Measurements from ENCODE around the gene STK38L. TPM values are rescaled to one million over a fixed set of nuclear protein-coding genes. Genes with fewer than 3 reads are reported as not detected.

STK38L gene
- total and polyA plus RNA-seq, 3 donors from 2014 or later: 19.3 to 43.1 (median 41.5) TPM

DNA sequence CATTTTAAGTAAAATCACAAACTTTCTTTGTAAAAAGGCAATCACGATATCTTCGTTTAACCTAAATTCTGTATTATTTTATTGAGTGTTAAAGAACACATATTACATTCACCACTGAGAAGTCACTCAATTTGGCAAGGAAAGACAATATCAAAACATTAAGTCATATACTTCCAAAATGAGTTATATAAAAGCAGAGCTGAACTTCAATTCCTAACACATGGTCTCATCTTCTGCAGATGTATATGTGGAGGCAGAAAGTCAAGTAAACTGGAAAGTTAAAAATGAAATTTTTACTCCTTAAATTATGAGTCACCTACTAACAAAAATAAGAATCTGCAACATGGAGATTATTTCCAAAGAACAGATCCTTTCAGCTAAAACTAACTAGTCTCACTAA is 117.3 kb downstream of the STK38L start:
- WGBS, 2 donors: 94 to 95% methylated on average over 2 of the region's 2 CpGs
- no peak overlapping the region for H3K27ac ChIP-seq
- no peak overlapping the region for H3K4me3 ChIP-seq
- TF ChIP-seq POLR2A (IDR thresholded peaks at IDR 0.05): no peak
- TF ChIP-seq, protein P1, sequence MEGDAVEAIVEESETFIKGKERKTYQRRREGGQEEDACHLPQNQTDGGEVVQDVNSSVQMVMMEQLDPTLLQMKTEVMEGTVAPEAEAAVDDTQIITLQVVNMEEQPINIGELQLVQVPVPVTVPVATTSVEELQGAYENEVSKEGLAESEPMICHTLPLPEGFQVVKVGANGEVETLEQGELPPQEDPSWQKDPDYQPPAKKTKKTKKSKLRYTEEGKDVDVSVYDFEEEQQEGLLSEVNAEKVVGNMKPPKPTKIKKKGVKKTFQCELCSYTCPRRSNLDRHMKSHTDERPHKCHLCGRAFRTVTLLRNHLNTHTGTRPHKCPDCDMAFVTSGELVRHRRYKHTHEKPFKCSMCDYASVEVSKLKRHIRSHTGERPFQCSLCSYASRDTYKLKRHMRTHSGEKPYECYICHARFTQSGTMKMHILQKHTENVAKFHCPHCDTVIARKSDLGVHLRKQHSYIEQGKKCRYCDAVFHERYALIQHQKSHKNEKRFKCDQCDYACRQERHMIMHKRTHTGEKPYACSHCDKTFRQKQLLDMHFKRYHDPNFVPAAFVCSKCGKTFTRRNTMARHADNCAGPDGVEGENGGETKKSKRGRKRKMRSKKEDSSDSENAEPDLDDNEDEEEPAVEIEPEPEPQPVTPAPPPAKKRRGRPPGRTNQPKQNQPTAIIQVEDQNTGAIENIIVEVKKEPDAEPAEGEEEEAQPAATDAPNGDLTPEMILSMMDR (IDR thresholded peaks at IDR 0.05): no peak
- no peak for DNase-seq
- H3K36me3 ChIP-seq (ENCODE audit: low read depth, missing control alignments): no peaks in the 10 kb centered on the region
- intact Hi-C loops (cut with DNase I; ENCODE audit: low total_unique reads): no loop called here
- H3K27me3 ChIP-seq: no peaks in the 10 kb centered on the region
- no peaks in the 10 kb centered on the region for H3K4me1 ChIP-seq
- H3K9me3 ChIP-seq: no peaks in the 10 kb centered on the region

DNA sequence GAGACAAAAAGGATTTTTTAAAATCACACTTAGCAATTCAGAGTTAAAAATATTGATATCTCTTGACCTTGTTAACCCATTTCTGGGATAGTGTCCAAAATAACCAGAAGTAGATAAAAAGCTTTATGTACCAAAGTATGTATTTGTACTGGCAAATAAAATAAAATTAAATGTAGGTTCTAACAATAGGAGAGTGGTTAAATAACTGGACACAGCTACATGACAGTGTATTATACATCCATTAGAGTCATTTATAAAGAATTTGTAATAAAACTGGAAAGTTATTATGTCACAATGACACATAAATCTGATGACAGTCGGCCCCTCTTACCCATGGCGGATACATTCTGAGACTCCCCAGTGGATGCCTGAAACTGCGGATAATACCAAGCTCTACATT is 122.5 kb downstream of the STK38L start:
- intact Hi-C loops (cut with DNase I; ENCODE audit: low total_unique reads): no loop called here
- Histone ChIP-seq H3K27me3 (no peaks in the 10 kb centered on the region), H3K4me3 (no peak overlapping the region), H3K9me3 (no peaks in the 10 kb centered on the region), H3K27ac (no peak overlapping the region), H3K4me1 (no peaks in the 10 kb centered on the region), H3K36me3 (ENCODE audit: low read depth, missing control alignments) (no peaks in the 10 kb centered on the region)
- 89 to 91% methylated on average over 3 of the region's 3 CpGs for WGBS, 2 donors
- no peak for DNase-seq
- no peak for TF ChIP-seq POLR2A (IDR thresholded peaks at IDR 0.05)
- TF ChIP-seq, protein P1 (IDR thresholded peaks at IDR 0.05): no peak

DNA sequence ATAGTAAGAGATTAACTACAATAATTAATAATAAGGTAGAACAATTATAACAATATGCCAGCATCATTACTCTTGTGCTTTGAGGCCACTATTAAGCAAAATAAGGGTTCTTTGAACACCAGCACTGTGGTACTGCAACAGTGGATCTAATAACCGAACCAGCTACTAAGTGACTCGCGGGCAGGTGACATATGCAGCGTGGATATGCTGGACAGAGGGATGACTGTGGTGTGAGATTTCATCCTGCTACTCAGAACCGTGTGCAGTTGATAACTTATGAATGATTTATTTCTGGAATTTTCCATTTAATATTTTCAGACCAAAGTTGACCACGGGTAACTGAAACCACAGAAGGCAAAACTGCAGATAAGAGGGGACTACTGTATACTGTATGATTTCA is 123.0 kb downstream of the STK38L start:
- WGBS, 2 donors: 86 to 90% methylated on average over 6 of the region's 6 CpGs
- TF ChIP-seq POLR2A (IDR thresholded peaks at IDR 0.05): no peak
- TF ChIP-seq, protein P1 (IDR thresholded peaks at IDR 0.05): no peak
- DNase-seq: no peak
- H3K4me1 ChIP-seq: no peaks in the 10 kb centered on the region
- H3K27ac ChIP-seq: no peak overlapping the region
- intact Hi-C loops (cut with DNase I; ENCODE audit: low total_unique reads): no loop called here
- H3K4me3 ChIP-seq: no peak overlapping the region
- no peaks in the 10 kb centered on the region for H3K36me3 ChIP-seq (ENCODE audit: low read depth, missing control alignments)
- no peaks in the 10 kb centered on the region for H3K9me3 ChIP-seq
- no peaks in the 10 kb centered on the region for H3K27me3 ChIP-seq

Other genes with a start within 250 kb of the STK38L start
- 10 to 100 TPM; 64.4 to 69.6 TPM for gene TM7SF3, start 229.9 kb upstream of the STK38L start, total RNA-seq
- 73.1 TPM for gene TM7SF3, start 229.9 kb upstream of the STK38L start, polyA plus RNA-seq (ENCODE audit: insufficient read depth, low read depth, low replicate concordance)
- 10 to 100 TPM; 72.5 to 83.2 TPM for gene MED21, start 221.7 kb upstream of the STK38L start, total RNA-seq
- 65.4 TPM for gene MED21, start 221.7 kb upstream of the STK38L start, polyA plus RNA-seq (ENCODE audit: insufficient read depth, low read depth, low replicate concordance)
- gene C12orf71, start 161.7 kb upstream of the STK38L start, total RNA-seq: under 1 TPM in 1 of 2 donors, not detected in 1; 0.81 TPM
- 4.5 TPM for gene C12orf71, start 161.7 kb upstream of the STK38L start, polyA plus RNA-seq (ENCODE audit: insufficient read depth, low read depth, low replicate concordance)
- gene BMAL2, start 88.5 kb downstream of the STK38L start, total RNA-seq: 1 to 10 TPM; 3.7 TPM
- gene BMAL2, start 88.5 kb downstream of the STK38L start, polyA plus RNA-seq (ENCODE audit: insufficient read depth, low read depth, low replicate concordance): 2.7 TPM
- gene SMCO2, start 202.4 kb downstream of the STK38L start, total RNA-seq: 1 to 10 TPM in 1 of 2 donors, not detected in 1; 4.6 TPM
- 1.5 TPM for gene SMCO2, start 202.4 kb downstream of the STK38L start, polyA plus RNA-seq (ENCODE audit: insufficient read depth, low read depth, low replicate concordance)

Measured in testis (tissue), 3 donors.